Activated T-helper 17 cell treated with anti-CD3 and anti-CD28 coated beads, Interleukin-2, amount 50 U/mL, for 72 hours (primary cell): ENCODE results near the gene SCAF11. TPM values are rescaled to one million over a fixed set of nuclear protein-coding genes. Genes with fewer than 3 reads are reported as not detected.

ENCODE experiments used
- ATAC-seq: fragments of 150-1000 bp; cut with Tn5 transposase; replicated peaks from 2 replicates; pipeline ENCODE4 v1.10.0; 2021; ENCODE audit warnings: mild to moderate bottlenecking, moderate library complexity
- H3K27ac Mint-ChIP-seq: one replicate; pipeline ENCODE4 v1.8.0; 2022; ENCODE audit warnings: mixed read lengths
- H3K27me3 Mint-ChIP-seq: one replicate; pipeline ENCODE4 v1.8.0; 2022; ENCODE audit warnings: mixed read lengths
- H3K36me3 Mint-ChIP-seq: one replicate; pipeline ENCODE4 v1.8.0; 2022; ENCODE audit warnings: low read depth, mild to moderate bottlenecking, mixed read lengths
- H3K4me1 Mint-ChIP-seq: one replicate; pipeline ENCODE4 v1.8.0; 2022; ENCODE audit warnings: mixed read lengths
- H3K4me3 Mint-ChIP-seq: one replicate; pipeline ENCODE4 v1.8.0; 2022; ENCODE audit warnings: mild to moderate bottlenecking, mixed read lengths
- H3K9me3 Mint-ChIP-seq: one replicate; pipeline ENCODE4 v1.8.0; 2022; ENCODE audit warnings: mixed read lengths
- total RNA-seq, 2 donors: library from RNA; stranded (reverse); gene quantifications; one replicate each; pipeline ENCODE4 v1.2.3, GENCODE V29; 2022

SCAF11 gene
- total RNA-seq, 2 donors from 2014 or later, result 108 to 116 TPM

DNA sequence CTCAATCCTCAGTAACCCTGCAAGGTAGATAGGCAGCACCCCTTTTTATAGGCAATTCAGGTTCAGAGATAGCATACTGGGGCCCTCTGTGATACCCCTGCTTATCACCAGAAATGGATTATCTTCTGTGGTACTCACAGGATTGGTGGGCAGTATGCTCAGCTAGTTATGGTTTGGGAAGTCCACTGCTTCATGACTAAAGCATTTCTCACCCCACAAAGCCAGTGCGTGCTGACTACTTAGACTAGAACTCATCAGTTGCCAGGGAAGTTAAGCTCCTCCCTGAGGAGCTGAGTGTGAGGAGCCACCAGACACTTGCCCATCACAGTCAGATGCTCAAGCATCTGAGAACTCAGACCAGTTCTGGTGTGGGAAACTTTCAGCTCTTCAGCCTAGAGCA lies 76.3 kb downstream of the SCAF11 start:
- H3K27ac Mint-ChIP-seq, result no peak overlapping the region
- no peak overlapping the region for H3K4me3 Mint-ChIP-seq
- peak; percentile 35 for ATAC-seq
- H3K27me3 Mint-ChIP-seq, result no peaks in the 10 kb centered on the region
- no peaks in the 10 kb centered on the region for H3K4me1 Mint-ChIP-seq
- H3K9me3 Mint-ChIP-seq, result no peaks in the 10 kb centered on the region
- peaks cover 7% of the 10 kb centered on the region for H3K36me3 Mint-ChIP-seq

DNA sequence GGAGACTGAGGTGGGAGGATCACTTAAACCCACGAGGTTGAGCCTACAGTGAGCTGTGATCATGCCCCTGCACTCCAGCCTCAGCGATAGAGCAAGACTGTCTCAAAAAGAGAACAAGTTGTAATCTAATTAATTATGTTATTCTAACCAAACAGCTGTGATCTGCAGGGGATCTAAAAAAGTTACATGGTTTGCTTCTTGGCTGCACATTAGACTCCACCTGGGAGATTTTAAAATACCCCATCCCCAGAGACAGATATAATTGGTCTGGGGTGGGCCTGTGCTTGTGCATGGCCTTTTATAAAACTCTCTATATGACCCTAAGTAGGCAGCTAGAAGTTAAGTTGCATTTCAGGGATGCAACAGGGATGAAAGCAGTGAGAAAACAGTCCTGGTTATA lies 76.7 kb downstream of the SCAF11 start:
- ATAC-seq, result no peak
- Mint-ChIP-seq H3K27me3 (no peaks in the 10 kb centered on the region), H3K4me3 (no peak overlapping the region), H3K27ac (no peak overlapping the region), H3K4me1 (no peaks in the 10 kb centered on the region), H3K9me3 (no peaks in the 10 kb centered on the region), H3K36me3 (peaks cover 9% of the 10 kb centered on the region)

DNA sequence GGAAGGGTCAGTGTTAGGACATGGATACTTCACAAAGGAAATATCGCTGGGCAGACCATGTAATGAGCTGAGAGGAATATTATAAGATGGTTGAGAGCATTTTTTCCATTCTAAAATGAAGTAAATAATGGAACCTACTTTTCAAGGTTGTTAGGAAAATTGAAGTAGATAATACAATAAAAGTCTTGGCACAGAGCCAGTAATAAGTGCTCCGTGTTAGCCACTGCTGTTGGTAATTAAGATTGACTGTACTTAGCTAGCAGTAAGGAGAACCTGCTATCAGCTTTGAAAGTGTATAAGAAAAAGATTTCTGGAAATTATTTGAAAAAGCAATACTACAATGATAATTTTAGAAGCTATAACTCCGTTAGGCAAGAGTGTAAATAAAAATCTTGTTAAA lies 77.6 kb downstream of the SCAF11 start:
- Mint-ChIP-seq H3K27ac (no peak overlapping the region), H3K36me3 (peaks cover 17% of the 10 kb centered on the region), H3K27me3 (no peaks in the 10 kb centered on the region), H3K9me3 (no peaks in the 10 kb centered on the region), H3K4me3 (no peak overlapping the region), H3K4me1 (no peaks in the 10 kb centered on the region)
- ATAC-seq, result no peak

DNA sequence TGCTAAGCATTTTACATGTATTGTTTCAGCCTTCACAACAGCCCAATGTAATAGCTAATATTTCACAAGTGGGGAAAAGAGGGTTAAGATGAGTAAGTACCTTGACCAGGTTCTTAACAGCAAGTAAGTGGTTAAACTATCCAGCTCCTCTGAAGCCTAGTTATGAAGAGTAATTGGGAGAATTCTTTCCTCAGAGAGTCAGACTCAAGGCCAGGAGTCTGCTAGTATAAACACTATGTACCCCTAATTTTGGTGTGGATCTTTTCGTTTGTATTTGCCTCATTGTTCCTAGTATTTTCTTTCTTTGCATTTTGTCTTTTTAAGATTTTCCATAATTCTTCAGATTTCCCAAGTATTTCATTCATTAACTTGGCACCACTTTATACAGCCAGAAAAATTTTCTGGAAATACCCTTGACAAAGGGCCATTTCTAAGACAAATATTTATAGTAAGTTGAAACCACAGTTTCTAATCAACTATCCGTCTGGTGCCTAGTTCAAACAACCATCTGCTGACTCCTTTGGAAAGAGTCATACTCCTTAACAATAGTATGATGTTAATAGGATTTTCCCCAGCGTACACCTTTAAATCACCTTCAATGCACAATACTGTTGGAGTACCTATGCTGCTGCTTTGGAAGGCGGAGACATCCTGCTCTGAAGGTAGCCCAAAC lies 81.2 kb downstream of the SCAF11 start:
- no peak for ATAC-seq

DNA sequence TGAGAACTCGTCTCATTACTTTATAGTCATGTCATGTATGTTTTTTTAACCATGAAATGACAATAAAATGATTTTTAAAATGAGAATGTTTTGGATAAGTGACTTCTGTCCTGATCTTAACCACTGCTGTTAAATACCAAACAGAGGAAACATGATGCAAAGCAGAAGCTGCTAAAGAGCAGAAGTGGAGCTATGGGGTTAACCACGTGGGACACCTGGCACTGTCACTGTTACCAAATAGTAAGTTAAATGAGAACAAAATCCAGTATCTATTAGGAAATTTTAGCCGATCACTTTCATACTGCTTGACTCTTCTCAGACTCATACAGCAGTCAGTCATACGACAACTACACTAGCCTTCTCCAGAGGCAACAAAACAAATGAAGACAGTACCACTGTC lies 82.4 kb downstream of the SCAF11 start:
- Mint-ChIP-seq H3K27me3 (no peaks in the 10 kb centered on the region), H3K27ac (no peak overlapping the region), H3K9me3 (no peaks in the 10 kb centered on the region), H3K4me1 (no peaks in the 10 kb centered on the region), H3K4me3 (no peak overlapping the region), H3K36me3 (peaks cover 43% of the 10 kb centered on the region)
- ATAC-seq, result no peak

More for the DNA sequence above, 81.2 kb downstream of the SCAF11 start:
- H3K4me3 Mint-ChIP-seq, result no peak overlapping the region
- H3K36me3 Mint-ChIP-seq, result peaks cover 37% of the 10 kb centered on the region
- no peaks in the 10 kb centered on the region for H3K9me3 Mint-ChIP-seq
- H3K27me3 Mint-ChIP-seq, result no peaks in the 10 kb centered on the region
- no peak overlapping the region for H3K27ac Mint-ChIP-seq
- no peaks in the 10 kb centered on the region for H3K4me1 Mint-ChIP-seq

DNA sequence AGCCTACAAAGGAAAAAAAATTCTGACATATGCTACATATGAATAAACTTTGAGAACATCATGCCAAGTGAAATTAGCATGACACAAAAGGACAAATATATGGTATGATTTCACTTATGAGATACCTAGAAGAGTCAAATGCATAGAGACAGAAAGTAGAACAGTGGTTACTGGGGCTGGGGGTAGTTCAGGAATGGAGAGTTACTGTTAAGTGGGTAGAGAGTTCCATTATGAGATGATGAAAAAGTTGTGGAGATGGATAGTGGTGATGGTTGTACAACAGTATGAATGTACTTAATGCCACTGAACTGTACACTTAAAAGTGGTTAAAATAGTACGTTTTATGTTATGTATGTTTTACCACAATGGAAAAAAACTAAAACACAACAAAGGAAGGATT lies 92.3 kb downstream of the SCAF11 start:
- Mint-ChIP-seq H3K27ac (no peak overlapping the region), H3K9me3 (no peaks in the 10 kb centered on the region)
- peak; percentile 57 for ATAC-seq

DNA sequence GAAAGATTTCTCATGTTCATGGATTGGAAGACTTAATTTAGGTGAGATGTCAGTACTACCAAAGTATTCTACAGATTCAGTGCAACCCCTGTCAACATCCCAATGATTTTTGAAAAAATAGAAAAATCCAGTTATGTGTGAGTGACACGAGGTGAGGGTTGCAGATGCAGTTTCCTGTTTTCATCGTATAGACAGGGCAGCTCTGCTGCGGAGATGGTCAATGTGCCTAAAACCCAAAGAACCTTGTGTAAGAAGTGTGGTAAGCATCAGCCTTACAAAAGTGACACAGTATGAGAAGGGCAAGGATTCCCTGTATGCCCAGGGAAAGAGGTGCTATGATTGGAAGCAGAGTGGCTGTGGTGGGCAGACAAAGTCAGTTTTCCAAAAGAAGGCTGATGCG lies 94.4 kb downstream of the SCAF11 start:
- H3K9me3 Mint-ChIP-seq, result no peaks in the 10 kb centered on the region
- ATAC-seq, result no peak
- no peak overlapping the region for H3K4me3 Mint-ChIP-seq
- H3K27ac Mint-ChIP-seq, result no peak overlapping the region
- H3K27me3 Mint-ChIP-seq, result no peaks in the 10 kb centered on the region
- peaks cover 76% of the 10 kb centered on the region for H3K36me3 Mint-ChIP-seq
- H3K4me1 Mint-ChIP-seq, result no peaks in the 10 kb centered on the region

More for the DNA sequence above, 92.3 kb downstream of the SCAF11 start:
- Mint-ChIP-seq H3K27me3 (no peaks in the 10 kb centered on the region), H3K36me3 (peaks cover 61% of the 10 kb centered on the region), H3K4me1 (no peaks in the 10 kb centered on the region), H3K4me3 (no peak overlapping the region)

DNA sequence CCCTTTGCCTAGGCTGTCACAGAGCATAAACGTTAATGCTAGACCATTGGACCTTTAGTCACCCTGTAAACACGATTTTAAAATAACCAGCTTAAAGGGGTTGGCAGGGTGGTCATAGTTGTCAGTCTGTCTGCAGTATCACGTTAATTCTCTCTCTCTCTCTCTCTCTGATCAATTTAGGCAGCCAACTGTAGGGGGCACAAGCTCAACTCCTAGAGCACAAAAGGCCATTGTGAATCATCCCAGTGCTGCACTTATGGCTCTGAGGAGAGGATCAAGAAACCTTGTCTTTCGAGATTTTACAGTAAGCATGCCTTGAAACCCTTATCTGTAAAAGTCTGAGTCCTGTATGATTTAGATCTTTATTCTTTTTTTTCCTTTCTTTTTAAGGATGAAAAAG lies 97.1 kb downstream of the SCAF11 start:
- ATAC-seq, result no peak
- peaks cover 62% of the 10 kb centered on the region for H3K36me3 Mint-ChIP-seq
- H3K27me3 Mint-ChIP-seq, result no peaks in the 10 kb centered on the region
- no peak overlapping the region for H3K27ac Mint-ChIP-seq
- H3K9me3 Mint-ChIP-seq, result no peaks in the 10 kb centered on the region
- H3K4me3 Mint-ChIP-seq, result no peak overlapping the region
- no peaks in the 10 kb centered on the region for H3K4me1 Mint-ChIP-seq

DNA sequence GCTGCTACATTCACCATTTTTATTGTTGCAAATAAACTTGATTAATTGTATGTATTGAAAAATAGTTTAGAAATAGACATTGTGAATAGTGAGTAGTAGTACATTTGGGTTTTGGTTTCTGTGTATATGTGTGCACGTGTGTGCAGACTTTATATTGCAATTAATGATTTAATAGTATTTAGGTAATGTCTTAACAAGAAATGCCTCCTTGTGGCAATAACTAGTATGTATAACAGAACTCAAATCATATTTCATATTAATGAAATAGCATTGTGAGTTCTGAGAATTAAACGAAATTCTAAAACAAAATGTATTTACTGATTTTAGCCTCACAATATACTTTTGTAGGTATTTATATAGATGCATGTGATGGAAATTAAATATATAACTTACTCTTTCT lies 100.1 kb downstream of the SCAF11 start:
- no peak overlapping the region for H3K4me3 Mint-ChIP-seq
- H3K9me3 Mint-ChIP-seq, result no peaks in the 10 kb centered on the region
- no peak overlapping the region for H3K27ac Mint-ChIP-seq
- H3K27me3 Mint-ChIP-seq, result no peaks in the 10 kb centered on the region
- peaks cover 57% of the 10 kb centered on the region for H3K36me3 Mint-ChIP-seq
- ATAC-seq, result no peak
- no peaks in the 10 kb centered on the region for H3K4me1 Mint-ChIP-seq

DNA sequence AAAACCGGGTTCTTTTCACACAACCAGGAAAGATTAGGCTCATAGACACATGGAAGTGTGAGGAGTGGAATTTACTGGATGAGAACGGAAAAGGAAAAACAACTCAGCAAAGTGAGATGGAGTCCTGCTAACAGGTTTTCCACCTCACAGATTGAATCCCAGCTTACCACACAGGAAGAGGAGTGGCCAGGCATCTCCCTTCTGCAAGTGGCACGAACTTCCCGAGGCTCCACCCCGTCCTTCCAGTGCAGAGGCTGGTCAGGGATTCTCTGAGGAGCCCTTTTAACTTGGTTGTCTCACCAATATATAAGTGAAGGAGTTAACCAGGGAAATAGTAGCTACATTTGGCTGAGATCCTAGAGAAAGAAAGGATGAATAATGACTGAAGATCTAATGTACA lies 102.8 kb downstream of the SCAF11 start:
- ATAC-seq, result no peak
- H3K4me1 Mint-ChIP-seq, result no peaks in the 10 kb centered on the region
- no peak overlapping the region for H3K4me3 Mint-ChIP-seq
- H3K9me3 Mint-ChIP-seq, result no peaks in the 10 kb centered on the region
- H3K27me3 Mint-ChIP-seq, result no peaks in the 10 kb centered on the region
- peak overlapping the region; percentile 13 for H3K27ac Mint-ChIP-seq
- H3K36me3 Mint-ChIP-seq, result peaks cover 54% of the 10 kb centered on the region

DNA sequence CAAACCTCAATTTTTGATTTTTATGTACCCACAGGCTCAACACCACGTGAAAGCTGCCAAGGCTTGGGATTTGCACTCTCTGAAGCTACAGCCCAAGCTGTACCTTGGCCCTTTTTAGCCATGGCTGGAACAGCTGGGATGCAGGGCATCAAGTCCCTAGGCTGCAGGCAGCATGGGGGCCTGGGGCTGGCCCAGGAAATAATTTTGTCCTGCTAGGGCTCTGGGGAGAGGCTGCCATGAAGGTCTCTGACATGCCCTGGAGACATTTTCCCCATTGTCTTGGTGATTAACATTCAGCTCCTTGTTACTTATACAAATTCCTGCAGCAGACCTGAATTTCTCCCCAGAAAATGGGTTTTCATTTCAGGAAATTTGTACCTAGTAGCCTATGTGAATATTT lies 103.7 kb downstream of the SCAF11 start:
- Mint-ChIP-seq H3K27me3 (no peaks in the 10 kb centered on the region), H3K27ac (no peak overlapping the region), H3K4me1 (peaks cover 2% of the 10 kb centered on the region), H3K4me3 (no peak overlapping the region), H3K9me3 (no peaks in the 10 kb centered on the region), H3K36me3 (peaks cover 57% of the 10 kb centered on the region)
- ATAC-seq, result no peak

DNA sequence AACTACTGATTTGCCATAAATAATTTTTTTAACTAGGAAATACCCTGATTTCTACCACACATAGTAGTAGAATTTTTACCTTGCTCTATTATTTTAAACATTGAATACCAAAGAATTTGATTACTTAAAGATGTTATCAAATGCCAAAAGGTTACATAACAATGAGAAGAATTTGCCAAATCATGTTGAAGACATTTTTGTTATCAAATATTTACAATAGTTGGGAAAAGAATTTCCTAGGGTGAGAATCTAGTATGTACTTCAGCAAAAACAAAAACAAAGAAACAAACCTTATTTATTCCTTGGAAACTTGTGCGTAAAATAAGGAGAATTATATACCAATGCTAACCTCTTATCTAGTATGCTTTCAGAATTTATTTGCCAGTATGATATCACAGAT lies 107.2 kb downstream of the SCAF11 start:
- Mint-ChIP-seq H3K36me3 (peaks cover 78% of the 10 kb centered on the region), H3K27ac (no peak overlapping the region), H3K9me3 (no peaks in the 10 kb centered on the region), H3K4me3 (no peak overlapping the region), H3K27me3 (no peaks in the 10 kb centered on the region), H3K4me1 (peaks cover 23% of the 10 kb centered on the region)
- ATAC-seq, result no peak

DNA sequence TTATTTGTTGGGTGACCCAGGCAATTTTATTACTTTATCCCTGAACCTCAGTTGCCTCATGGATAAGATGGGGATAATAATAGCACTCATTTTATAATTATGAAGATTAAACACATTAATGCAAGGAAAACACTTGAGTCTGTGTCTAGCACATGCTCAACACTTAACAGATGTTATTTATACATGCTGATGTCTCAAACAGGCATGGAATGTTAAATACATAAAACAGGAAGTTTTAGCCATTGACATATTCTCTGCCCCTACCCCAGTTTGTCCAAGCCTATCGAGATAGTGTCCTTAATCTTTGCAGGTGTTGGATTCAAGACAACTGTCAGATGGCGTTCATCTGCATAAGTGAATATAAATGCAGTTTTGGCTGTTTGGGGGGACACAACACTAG lies 109.8 kb downstream of the SCAF11 start:
- Mint-ChIP-seq H3K27ac (no peak overlapping the region), H3K9me3 (no peaks in the 10 kb centered on the region), H3K4me1 (peaks cover 39% of the 10 kb centered on the region), H3K4me3 (no peak overlapping the region), H3K36me3 (peaks cover 88% of the 10 kb centered on the region), H3K27me3 (no peaks in the 10 kb centered on the region)
- ATAC-seq, result no peak

DNA sequence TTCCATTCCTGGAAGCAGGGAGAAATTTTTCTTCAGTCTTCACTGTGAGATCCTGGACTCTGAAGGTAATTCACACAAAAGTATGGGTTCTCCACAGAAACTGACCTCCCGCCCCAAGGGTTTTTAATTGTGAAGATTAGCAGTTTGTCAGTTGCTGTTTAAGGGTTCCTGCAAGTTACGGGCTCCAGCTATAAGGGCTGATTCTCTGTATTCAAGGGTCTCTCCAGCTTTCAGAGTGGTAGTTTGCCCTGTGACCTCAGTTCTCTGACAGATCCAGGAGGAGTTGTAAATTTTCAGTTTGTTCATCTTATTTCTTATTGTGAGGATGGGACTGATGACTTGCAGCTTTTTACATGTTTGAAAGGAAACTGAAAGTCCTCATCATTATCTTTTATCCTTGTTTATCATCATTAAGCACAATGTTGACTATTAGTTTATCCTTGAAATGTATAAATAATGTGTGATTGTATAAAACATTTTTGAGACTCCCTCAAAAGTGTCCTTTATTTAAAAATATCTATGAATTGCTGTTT lies 110.9 kb downstream of the SCAF11 start:
- ATAC-seq, result no peak
- Mint-ChIP-seq H3K36me3 (peaks cover 85% of the 10 kb centered on the region), H3K27ac (peak overlapping the region; percentile 47), H3K27me3 (no peaks in the 10 kb centered on the region), H3K4me3 (peak overlapping the region; percentile 64), H3K4me1 (peaks cover 39% of the 10 kb centered on the region), H3K9me3 (no peaks in the 10 kb centered on the region)

DNA sequence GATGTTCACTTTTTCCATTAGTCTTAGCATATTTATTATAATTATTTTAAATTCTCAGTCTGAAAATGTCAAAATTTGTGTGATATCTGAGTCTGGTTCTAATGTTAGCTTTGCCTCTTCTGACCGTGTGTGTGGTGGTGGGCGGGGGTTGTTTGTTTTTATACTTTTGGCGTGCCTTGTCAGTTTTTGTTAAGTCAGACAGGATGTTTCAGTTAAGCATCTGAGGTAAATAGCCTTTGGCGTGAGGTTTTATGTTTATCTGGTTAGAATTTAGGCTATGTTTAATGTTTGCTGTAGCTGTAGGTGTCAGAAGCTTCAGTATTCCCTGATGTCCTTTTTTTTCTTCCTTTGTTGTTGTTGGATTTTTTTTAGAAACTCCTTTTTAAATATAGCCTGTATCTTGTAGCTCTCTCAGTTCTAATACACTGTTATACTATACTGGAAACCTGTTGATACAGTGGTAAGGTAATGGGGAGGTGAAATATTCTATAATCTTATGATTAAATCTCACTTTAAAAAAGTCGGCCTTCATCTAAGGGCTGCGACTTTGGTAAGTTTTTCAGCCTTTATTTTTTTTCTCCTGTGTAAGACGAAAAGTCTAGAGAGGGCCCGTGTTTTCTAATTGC lies 111.6 kb downstream of the SCAF11 start:
- H3K27me3 Mint-ChIP-seq, result no peaks in the 10 kb centered on the region
- H3K36me3 Mint-ChIP-seq, result peaks cover 85% of the 10 kb centered on the region
- peak; percentile 71 for ATAC-seq
- peak overlapping the region; percentile 64 for H3K4me3 Mint-ChIP-seq
- no peaks in the 10 kb centered on the region for H3K9me3 Mint-ChIP-seq
- H3K4me1 Mint-ChIP-seq, result peaks cover 39% of the 10 kb centered on the region
- peak overlapping the region; percentile 47 for H3K27ac Mint-ChIP-seq
